HepG2 (cell line): ENCODE data around the gene ZSWIM8. TPM values are rescaled to one million over a fixed set of nuclear protein-coding genes. Genes with fewer than 3 reads are reported as not detected.

Source experiments
- IKZF4 ChIP-seq: sonication (generic); formaldehyde crosslinking; IDR thresholded peaks from 2 replicates; pipeline ENCODE4 v1.5.1; 2020; ENCODE audit warnings: borderline replicate concordance, mild to moderate bottlenecking, low read depth, missing genetic modification reagents; ENCODE audit errors: not compliant biosample characterization
- KDM5B ChIP-seq: sonication (generic); formaldehyde crosslinking; IDR thresholded peaks from 2 replicates; pipeline ENCODE4 v1.4.0; 2020; ENCODE audit warnings: missing genetic modification reagents, mild to moderate bottlenecking, borderline replicate concordance
- MTF2 ChIP-seq: sonication (generic); formaldehyde crosslinking; IDR thresholded peaks from 2 replicates; pipeline ENCODE4 v1.5.0; 2020; ENCODE audit warnings: missing genetic modification reagents, borderline replicate concordance
- RXRB ChIP-seq: IDR thresholded peaks from 2 replicates; pipeline ENCODE4 v1.6.1; 2016; ENCODE audit warnings: borderline replicate concordance, missing genetic modification reagents, missing compliant biosample characterization
- SAFB2 ChIP-seq: sonication (generic); formaldehyde crosslinking; IDR thresholded peaks from 2 replicates; pipeline ENCODE4 v1.5.1; 2020; ENCODE audit warnings: missing genetic modification reagents, low read depth, mild to moderate bottlenecking, borderline replicate concordance
- SMAD9 ChIP-seq: sonication (generic); formaldehyde crosslinking; IDR thresholded peaks from 2 replicates; pipeline ENCODE4 v1.5.1; 2020; ENCODE audit warnings: mild to moderate bottlenecking, missing genetic modification reagents
- ZBTB21 ChIP-seq: sonication (generic); formaldehyde crosslinking; IDR thresholded peaks from 2 replicates; pipeline ENCODE4 v1.4.0; 2020; ENCODE audit warnings: missing genetic modification reagents
- ZC3H13 ChIP-seq: sonication (generic); formaldehyde crosslinking; IDR thresholded peaks from 2 replicates; pipeline ENCODE4 v1.8.1; 2023; ENCODE audit warnings: mild to moderate bottlenecking, missing genetic modification reagents, moderate library complexity
- ZNF225 ChIP-seq: sonication (generic); formaldehyde crosslinking; IDR thresholded peaks from 2 replicates; pipeline ENCODE4 v1.4.0; 2020; ENCODE audit warnings: mild to moderate bottlenecking, missing genetic modification reagents
- ZNF441 ChIP-seq: sonication (generic); formaldehyde crosslinking; IDR thresholded peaks from 2 replicates; pipeline ENCODE4 v1.7.0; 2021; ENCODE audit warnings: missing genetic modification reagents, borderline replicate concordance
- ZNF614 ChIP-seq: IDR thresholded peaks from 2 replicates; pipeline ENCODE4 v1.6.1; 2018; ENCODE audit warnings: missing biosample characterization, missing genetic modification reagents, inconsistent platforms, borderline replicate concordance
- ZNF670 ChIP-seq: sonication (generic); formaldehyde crosslinking; IDR thresholded peaks from 2 replicates; pipeline ENCODE4 v1.8.0; 2022; ENCODE audit warnings: mild to moderate bottlenecking, missing genetic modification reagents, borderline replicate concordance
- polyA plus RNA-seq, 8 experiments: library from polyadenylated mRNA; depleted of rRNA in 3 of 8; stranded (reverse) in 7 of 8; unstranded in 1 of 8; fragments of >200 nt; fragmentation: Illumina TruSeq in 4 of 8; extraction: Trizol in 4 of 8; gene quantifications; 2 replicates each; pipeline versions ENCODE4 v1.2.1 to v1.2.3, GENCODE V29; 2011 to 2016; ENCODE audit warnings: low read depth in 4 of 8, missing spikeins in 1 of 8, mixed read lengths in 1 of 8; ENCODE audit not compliant: insufficient read depth in 1 of 8
- total RNA-seq, 5 experiments: library from RNA; depleted of rRNA; stranded (reverse); fragments of >200 nt; fragmentation: Illumina TruSeq; extraction: Trizol; gene quantifications; 2 replicates each; pipeline ENCODE4 v1.2.3, GENCODE V29; 2016; ENCODE audit warnings: low read depth in 1 of 5
- TF ChIP-seq, protein P1 (sequence below): sonication (generic); formaldehyde crosslinking; IDR thresholded peaks from 2 replicates; pipeline ENCODE4 v1.4.0; 2020; ENCODE audit warnings: missing genetic modification reagents
- TF ChIP-seq, protein P2 (sequence below): sonication (generic); formaldehyde crosslinking; IDR thresholded peaks from 2 replicates; pipeline ENCODE4 v1.8.0; 2022; ENCODE audit warnings: missing genetic modification reagents, low read depth, mild to moderate bottlenecking, borderline replicate concordance
- TF ChIP-seq, protein P3 (sequence below): sonication (generic); formaldehyde crosslinking; IDR thresholded peaks from 2 replicates; pipeline ENCODE4 v1.4.0; 2020; ENCODE audit warnings: missing genetic modification reagents
- TF ChIP-seq, protein P4 (sequence below): IDR thresholded peaks from 2 replicates; pipeline ENCODE4 v1.6.1; 2016; ENCODE audit warnings: mild to moderate bottlenecking, missing biosample characterization, missing genetic modification reagents
- TF ChIP-seq, protein P5 (sequence below): sonication (generic); formaldehyde crosslinking; IDR thresholded peaks from 2 replicates; pipeline ENCODE4 v1.5.0; 2020; ENCODE audit warnings: missing genetic modification reagents
- TF ChIP-seq, protein P6 (sequence below): sonication (generic); formaldehyde crosslinking; IDR thresholded peaks from 2 replicates; pipeline ENCODE4 v1.8.0; 2022; ENCODE audit warnings: low read depth, missing genetic modification reagents

Gene ZSWIM8
- total and polyA plus RNA-seq, 2 of the 13 experiments (the other 11 are each of a cell fraction or from before 2014, with no cell fraction given), result 39.9 to 98.2 TPM

DNA sequence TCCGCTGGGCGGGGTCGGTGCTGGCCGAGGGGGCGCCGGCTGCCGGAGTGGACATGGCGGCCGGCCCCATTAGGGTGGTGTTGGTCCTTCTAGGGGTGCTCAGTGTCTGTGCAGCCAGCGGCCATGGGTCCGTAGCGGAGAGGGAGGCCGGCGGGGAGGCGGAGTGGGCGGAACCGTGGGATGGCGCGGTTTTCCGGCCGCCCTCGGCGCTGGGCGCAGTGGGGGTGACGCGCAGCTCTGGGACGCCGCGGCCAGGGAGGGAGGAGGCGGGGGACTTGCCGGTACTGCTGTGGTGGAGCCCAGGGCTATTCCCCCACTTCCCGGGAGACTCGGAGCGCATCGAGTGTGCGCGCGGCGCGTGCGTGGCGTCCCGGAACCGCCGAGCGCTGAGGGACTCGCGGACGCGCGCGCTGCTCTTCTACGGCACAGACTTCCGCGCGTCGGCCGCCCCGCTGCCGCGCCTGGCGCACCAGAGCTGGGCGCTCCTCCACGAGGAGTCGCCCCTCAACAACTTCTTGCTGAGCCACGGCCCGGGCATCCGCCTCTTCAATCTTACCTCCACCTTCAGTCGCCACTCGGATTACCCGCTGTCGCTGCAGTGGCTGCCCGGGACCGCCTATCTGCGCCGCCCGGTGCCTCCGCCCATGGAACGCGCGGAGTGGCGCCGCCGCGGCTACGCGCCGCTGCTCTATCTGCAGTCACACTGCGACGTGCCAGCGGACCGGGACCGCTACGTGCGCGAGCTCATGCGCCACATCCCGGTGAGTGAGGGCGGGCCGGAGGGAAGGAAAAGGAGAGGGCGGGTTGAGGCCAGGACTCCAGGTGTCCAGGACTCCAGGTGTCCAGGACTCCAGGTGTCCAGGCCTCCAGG is 12.9 kb upstream of the ZSWIM8 start (continued):
- TF ChIP-seq, protein P1, sequence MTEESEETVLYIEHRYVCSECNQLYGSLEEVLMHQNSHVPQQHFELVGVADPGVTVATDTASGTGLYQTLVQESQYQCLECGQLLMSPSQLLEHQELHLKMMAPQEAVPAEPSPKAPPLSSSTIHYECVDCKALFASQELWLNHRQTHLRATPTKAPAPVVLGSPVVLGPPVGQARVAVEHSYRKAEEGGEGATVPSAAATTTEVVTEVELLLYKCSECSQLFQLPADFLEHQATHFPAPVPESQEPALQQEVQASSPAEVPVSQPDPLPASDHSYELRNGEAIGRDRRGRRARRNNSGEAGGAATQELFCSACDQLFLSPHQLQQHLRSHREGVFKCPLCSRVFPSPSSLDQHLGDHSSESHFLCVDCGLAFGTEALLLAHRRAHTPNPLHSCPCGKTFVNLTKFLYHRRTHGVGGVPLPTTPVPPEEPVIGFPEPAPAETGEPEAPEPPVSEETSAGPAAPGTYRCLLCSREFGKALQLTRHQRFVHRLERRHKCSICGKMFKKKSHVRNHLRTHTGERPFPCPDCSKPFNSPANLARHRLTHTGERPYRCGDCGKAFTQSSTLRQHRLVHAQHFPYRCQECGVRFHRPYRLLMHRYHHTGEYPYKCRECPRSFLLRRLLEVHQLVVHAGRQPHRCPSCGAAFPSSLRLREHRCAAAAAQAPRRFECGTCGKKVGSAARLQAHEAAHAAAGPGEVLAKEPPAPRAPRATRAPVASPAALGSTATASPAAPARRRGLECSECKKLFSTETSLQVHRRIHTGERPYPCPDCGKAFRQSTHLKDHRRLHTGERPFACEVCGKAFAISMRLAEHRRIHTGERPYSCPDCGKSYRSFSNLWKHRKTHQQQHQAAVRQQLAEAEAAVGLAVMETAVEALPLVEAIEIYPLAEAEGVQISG (CRISPR knock-in tag), result peak; percentile 35; the same call in 1 of the 2 replicates
- TF ChIP-seq, protein P2, sequence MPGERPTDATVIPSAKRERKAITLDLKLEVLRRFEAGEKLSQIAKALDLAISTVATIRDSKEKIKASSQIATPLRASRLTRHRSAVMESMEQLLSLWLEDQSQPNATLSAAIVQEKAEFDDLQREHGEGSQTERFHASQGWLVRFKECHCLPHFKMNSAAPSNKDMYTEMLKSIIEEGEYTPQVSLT (CRISPR knock-in tag), result peak; percentile 71; the same call in 1 of the 2 replicates
- TF ChIP-seq RXRB (CRISPR knock-in tag) (peak; percentile 30; the same call in 1 of the 2 replicates), KDM5B (CRISPR knock-in tag) (peak; percentile 83), SMAD9 (CRISPR knock-in tag) (0 out of 2 replicates have a peak, but pooled peaks have one; percentile 79), ZNF670 (CRISPR knock-in tag) (no peak), SAFB2 (CRISPR knock-in tag) (peak; percentile 74; the same call in 1 of the 2 replicates), ZBTB21 (no peak), IKZF4 (CRISPR knock-in tag) (no peak), ZNF225 (CRISPR knock-in tag) (no peak), ZNF441 (CRISPR knock-in tag) (0 out of 2 replicates have a peak, but pooled peaks have one; percentile 15), MTF2 (0 out of 2 replicates have a peak, but pooled peaks have one; percentile 54), ZC3H13 (CRISPR knock-in tag) (peak; percentile 88), ZNF614 (CRISPR knock-in tag) (peak; percentile 56; the same call in 1 of the 2 replicates)
- TF ChIP-seq, protein P3, sequence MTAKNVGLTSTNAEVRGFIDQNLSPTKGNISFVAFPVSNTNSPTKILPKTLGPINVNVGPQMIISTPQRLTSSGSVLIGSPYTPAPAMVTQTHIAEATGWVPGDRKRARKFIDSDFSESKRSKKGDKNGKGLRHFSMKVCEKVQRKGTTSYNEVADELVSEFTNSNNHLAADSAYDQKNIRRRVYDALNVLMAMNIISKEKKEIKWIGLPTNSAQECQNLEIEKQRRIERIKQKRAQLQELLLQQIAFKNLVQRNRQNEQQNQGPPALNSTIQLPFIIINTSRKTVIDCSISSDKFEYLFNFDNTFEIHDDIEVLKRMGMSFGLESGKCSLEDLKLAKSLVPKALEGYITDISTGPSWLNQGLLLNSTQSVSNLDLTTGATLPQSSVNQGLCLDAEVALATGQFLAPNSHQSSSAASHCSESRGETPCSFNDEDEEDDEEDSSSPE (CRISPR knock-in tag), result peak; percentile 41
- TF ChIP-seq, protein P4, sequence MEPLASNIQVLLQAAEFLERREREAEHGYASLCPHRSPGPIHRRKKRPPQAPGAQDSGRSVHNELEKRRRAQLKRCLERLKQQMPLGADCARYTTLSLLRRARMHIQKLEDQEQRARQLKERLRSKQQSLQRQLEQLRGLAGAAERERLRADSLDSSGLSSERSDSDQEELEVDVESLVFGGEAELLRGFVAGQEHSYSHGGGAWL (CRISPR knock-in tag), result no peak; the same call in 1 of the 2 replicates
- TF ChIP-seq, protein P5, sequence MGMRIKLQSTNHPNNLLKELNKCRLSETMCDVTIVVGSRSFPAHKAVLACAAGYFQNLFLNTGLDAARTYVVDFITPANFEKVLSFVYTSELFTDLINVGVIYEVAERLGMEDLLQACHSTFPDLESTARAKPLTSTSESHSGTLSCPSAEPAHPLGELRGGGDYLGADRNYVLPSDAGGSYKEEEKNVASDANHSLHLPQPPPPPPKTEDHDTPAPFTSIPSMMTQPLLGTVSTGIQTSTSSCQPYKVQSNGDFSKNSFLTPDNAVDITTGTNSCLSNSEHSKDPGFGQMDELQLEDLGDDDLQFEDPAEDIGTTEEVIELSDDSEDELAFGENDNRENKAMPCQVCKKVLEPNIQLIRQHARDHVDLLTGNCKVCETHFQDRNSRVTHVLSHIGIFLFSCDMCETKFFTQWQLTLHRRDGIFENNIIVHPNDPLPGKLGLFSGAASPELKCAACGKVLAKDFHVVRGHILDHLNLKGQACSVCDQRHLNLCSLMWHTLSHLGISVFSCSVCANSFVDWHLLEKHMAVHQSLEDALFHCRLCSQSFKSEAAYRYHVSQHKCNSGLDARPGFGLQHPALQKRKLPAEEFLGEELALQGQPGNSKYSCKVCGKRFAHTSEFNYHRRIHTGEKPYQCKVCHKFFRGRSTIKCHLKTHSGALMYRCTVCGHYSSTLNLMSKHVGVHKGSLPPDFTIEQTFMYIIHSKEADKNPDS (CRISPR knock-in tag), result 0 out of 2 replicates have a peak, but pooled peaks have one; percentile 56
- TF ChIP-seq, protein P6, sequence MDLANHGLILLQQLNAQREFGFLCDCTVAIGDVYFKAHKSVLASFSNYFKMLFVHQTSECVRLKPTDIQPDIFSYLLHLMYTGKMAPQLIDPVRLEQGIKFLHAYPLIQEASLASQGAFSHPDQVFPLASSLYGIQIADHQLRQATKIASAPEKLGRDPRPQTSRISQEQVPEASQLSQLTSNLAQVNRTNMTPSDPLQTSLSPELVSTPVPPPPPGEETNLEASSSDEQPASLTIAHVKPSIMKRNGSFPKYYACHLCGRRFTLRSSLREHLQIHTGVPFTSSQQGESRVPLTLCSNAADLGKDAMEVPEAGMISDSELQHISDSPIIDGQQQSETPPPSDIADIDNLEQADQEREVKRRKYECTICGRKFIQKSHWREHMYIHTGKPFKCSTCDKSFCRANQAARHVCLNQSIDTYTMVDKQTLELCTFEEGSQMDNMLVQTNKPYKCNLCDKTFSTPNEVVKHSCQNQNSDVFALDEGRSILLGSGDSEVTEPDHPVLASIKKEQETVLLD, result peak; percentile 72
